ENCODE measurements around the gene CHCHD3. TPM values are rescaled to one million over a fixed set of nuclear protein-coding genes. Genes with fewer than 3 reads are reported as not detected.

The CHCHD3 gene
- total RNA-seq, 1 experiment from 2014 or later = 100 TPM

GRCh38 chr7:132758986-132759385 is 322.9 kb downstream of the CHCHD3 start:
- intact Hi-C loops (cut with micrococcal nuclease; ENCODE audit: unreplicated experiment) = no loop called here
- CTCF ChIA-PET = no interaction called here
- TF ChIP-seq EZH2 (IDR thresholded peaks at IDR 0.05; ENCODE audit: low read depth) = no peak
- TF ChIP-seq CTCF (conservative IDR thresholded peaks at IDR 0.05) = no peak

GRCh38 chr7:132757783-132758182 is 324.1 kb downstream of the CHCHD3 start:
- TF ChIP-seq EZH2 (IDR thresholded peaks at IDR 0.05; ENCODE audit: low read depth) = no peak
- TF ChIP-seq CTCF (conservative IDR thresholded peaks at IDR 0.05) = no peak
- 0 out of 2 replicates have a peak, but pooled peaks cover 6% of the 10 kb centered on the region for H3K27me3 ChIP-seq (ENCODE audit: insufficient read depth, low read depth)
- no TSS peak for BruUV-seq (replicated peaks)
- intact Hi-C loops (cut with micrococcal nuclease; ENCODE audit: unreplicated experiment) = no loop called here
- DNase-seq = no peak
- H3K79me2 ChIP-seq (ENCODE audit: low read depth) = no peaks in the 10 kb centered on the region
- no peaks in the 10 kb centered on the region for H3F3A ChIP-seq (ENCODE audit: insufficient read depth, low read depth)
- ChIA-PET POLR2A (ENCODE audit: unreplicated experiment) (no interaction called here), CTCF (no interaction called here)
- H3K27ac ChIP-seq = no peak overlapping the region
- no peak overlapping the region for H3K4me2 ChIP-seq
- no peaks in the 10 kb centered on the region for H3K4me1 ChIP-seq (replicated peaks; ENCODE audit: insufficient read depth)
- no peaks in the 10 kb centered on the region for H3K9me3 ChIP-seq (ENCODE audit: insufficient read depth, low read depth)
- H3K36me3 ChIP-seq (ENCODE audit: low read depth) = no peaks in the 10 kb centered on the region
- H2AFZ ChIP-seq = no peak overlapping the region
- no peak overlapping the region for H3K4me3 ChIP-seq
- no peaks in the 10 kb centered on the region for H3K9me2 ChIP-seq (ENCODE audit: insufficient read depth)
- H4K20me1 ChIP-seq (ENCODE audit: insufficient read depth) = no peaks in the 10 kb centered on the region

More at GRCh38 chr7:132758986-132759385, 322.9 kb downstream of the CHCHD3 start:
- H3K9me2 ChIP-seq (ENCODE audit: insufficient read depth) = no peaks in the 10 kb centered on the region
- POLR2A ChIA-PET (ENCODE audit: unreplicated experiment) = no interaction called here
- no peak overlapping the region for H3K4me3 ChIP-seq
- no peaks in the 10 kb centered on the region for H3K36me3 ChIP-seq (ENCODE audit: low read depth)
- no peaks in the 10 kb centered on the region for H3F3A ChIP-seq (ENCODE audit: insufficient read depth, low read depth)
- DNase-seq = no peak
- no peak overlapping the region for H2AFZ ChIP-seq
- no peaks in the 10 kb centered on the region for H3K27me3 ChIP-seq (ENCODE audit: insufficient read depth, low read depth)
- no peaks in the 10 kb centered on the region for H4K20me1 ChIP-seq (ENCODE audit: insufficient read depth)
- H3K4me2 ChIP-seq = no peak overlapping the region
- no peaks in the 10 kb centered on the region for H3K79me2 ChIP-seq (ENCODE audit: low read depth)
- H3K9me3 ChIP-seq (ENCODE audit: insufficient read depth, low read depth) = no peaks in the 10 kb centered on the region
- H3K27ac ChIP-seq = no peak overlapping the region
- no peaks in the 10 kb centered on the region for H3K4me1 ChIP-seq (replicated peaks; ENCODE audit: insufficient read depth)
- BruUV-seq (replicated peaks) = no TSS peak

GRCh38 chr7:132756484-132756990 is 325.4 kb downstream of the CHCHD3 start:
- Histone ChIP-seq H3K36me3 (ENCODE audit: low read depth) (no peaks in the 10 kb centered on the region), H3K27me3 (ENCODE audit: insufficient read depth, low read depth) (peaks cover 18% of the 10 kb centered on the region; the same call in 1 of the 2 replicates), H3K4me1 (replicated peaks; ENCODE audit: insufficient read depth) (no peaks in the 10 kb centered on the region), H3K4me2 (no peak overlapping the region), H3K9me2 (ENCODE audit: insufficient read depth) (no peaks in the 10 kb centered on the region), H3F3A (ENCODE audit: insufficient read depth, low read depth) (no peaks in the 10 kb centered on the region), H3K27ac (no peak overlapping the region), H3K79me2 (ENCODE audit: low read depth) (no peaks in the 10 kb centered on the region), H3K9me3 (ENCODE audit: insufficient read depth, low read depth) (no peaks in the 10 kb centered on the region), H4K20me1 (ENCODE audit: insufficient read depth) (no peaks in the 10 kb centered on the region), H3K4me3 (no peak overlapping the region), H2AFZ (no peak overlapping the region)
- BruUV-seq (replicated peaks) = no TSS peak
- ChIA-PET POLR2A (ENCODE audit: unreplicated experiment) (no interaction called here), CTCF (no interaction called here)
- TF ChIP-seq EZH2 (IDR thresholded peaks at IDR 0.05; ENCODE audit: low read depth) (no peak), CTCF (conservative IDR thresholded peaks at IDR 0.05) (no peak)
- intact Hi-C loops (cut with micrococcal nuclease; ENCODE audit: unreplicated experiment) = no loop called here
- no peak for DNase-seq

All from PC-9 (cell line).